Right lobe of liver (tissue), 6 donors: ENCODE measurements around the gene PRDM16. TPM values are rescaled to one million over a fixed set of nuclear protein-coding genes. Genes with fewer than 3 reads are reported as not detected.

Source experiments
- ATAC-seq, 4 donors: fragments of 200-7000 bp; cut with Tn5 transposase; one replicate each; pipeline ENCODE4 v1.9.1; 2020; ENCODE audit warnings: mild to moderate bottlenecking in 4 of 4, moderate library complexity in 4 of 4
- DNase-seq, 3 donors: peaks; one replicate each; pipeline ENCODE4 v3.0.0-alpha.2; 2020
- H3K27ac ChIP-seq, 3 donors: fragments of 200-600 bp; one replicate each; pipeline ENCODE4 v1.8.0; 2022
- H3K27me3 ChIP-seq, 2 donors: fragments of 200-600 bp; one replicate each; pipeline ENCODE4 v1.8.0; 2022
- H3K36me3 ChIP-seq, 4 donors: fragments of 200-600 bp; sonication (generic) in 1 of 4; one replicate each; pipeline versions ENCODE4 v1.5.1 to v1.8.0; 2017 to 2022; ENCODE audit warnings: control low read depth in 1 of 4
- H3K4me1 ChIP-seq, 4 donors: fragments of 200-600 bp; sonication (generic) in 1 of 4; one replicate each; pipeline versions ENCODE4 v1.5.1 to v1.8.0; 2017 to 2022; ENCODE audit warnings: control low read depth in 1 of 4
- H3K4me3 ChIP-seq, 3 donors: fragments of 200-600 bp; one replicate each; pipeline ENCODE4 v1.8.0; 2022
- H3K9me3 ChIP-seq, 4 donors: fragments of 200-600 bp; sonication (generic) in 1 of 4; one replicate each; pipeline versions ENCODE4 v1.5.1 to v1.8.0; 2017 to 2022; ENCODE audit warnings: control low read depth in 1 of 4
- POLR2A ChIP-seq: fragments of 450-650 bp; IDR thresholded peaks from one replicate; pipeline ENCODE4 v1.6.1; 2017; ENCODE audit warnings: antibody characterized with exemption, mild to moderate bottlenecking
- WGBS: methylation state at CpG from one replicate; pipeline ENCODE4 v1.1.6; 2018; ENCODE audit warnings: low coverage, low lambda C conversion rate; ENCODE audit not compliant: insufficient coverage; ENCODE audit errors: missing lambda C conversion rate; 5-methylcytosine and 5-hydroxymethylcytosine counted together
- intact Hi-C, 2 donors: fragments of 100-400 bp; cut with DNase I; formaldehyde crosslinking; loops; one replicate each; pipeline versions ENCODE4 v1.11.2 to v1.14.1; 2022
- total RNA-seq, 6 experiments: library from RNA; depleted of rRNA in 2 of 6; stranded (reverse); fragments of >200 nt in 2 of 6; fragmentation: NEBNext Ultra II Directional in 3 of 6; extraction: Animal tissue kit (Norgen Biotek cat#: 25700) in 3 of 6; gene quantifications; one replicate each; pipeline versions ENCODE4 v1.1.0 to v1.2.4, GENCODE V29; 2016 to 2023
- TF ChIP-seq, protein P1 (sequence below), 4 donors: fragments of 200-600 bp in 3 of 4; fragments of 450-650 bp in 1 of 4; IDR thresholded peaks; one replicate each; pipeline versions ENCODE4 v1.5.1 to v1.8.0; 2016 to 2022; ENCODE audit warnings: antibody characterized with exemption in 4 of 4, mild to moderate bottlenecking in 2 of 4
- donor health status: DM: no; HTN: yes; CAD: no.
- donor health status: DM: no; HTN: no; CAD: no.
- donor health status: DM: no; HTN: no; CAD: no.
- donor health status: DM: no; HTN: yes; CAD: no.
- donor health status: DM: no; HTN: yes; CAD: no.

The PRDM16 gene
- total RNA-seq, 6 experiments from 2014 or later: 0.06 to 0.75 (median 0.28) TPM

DNA sequence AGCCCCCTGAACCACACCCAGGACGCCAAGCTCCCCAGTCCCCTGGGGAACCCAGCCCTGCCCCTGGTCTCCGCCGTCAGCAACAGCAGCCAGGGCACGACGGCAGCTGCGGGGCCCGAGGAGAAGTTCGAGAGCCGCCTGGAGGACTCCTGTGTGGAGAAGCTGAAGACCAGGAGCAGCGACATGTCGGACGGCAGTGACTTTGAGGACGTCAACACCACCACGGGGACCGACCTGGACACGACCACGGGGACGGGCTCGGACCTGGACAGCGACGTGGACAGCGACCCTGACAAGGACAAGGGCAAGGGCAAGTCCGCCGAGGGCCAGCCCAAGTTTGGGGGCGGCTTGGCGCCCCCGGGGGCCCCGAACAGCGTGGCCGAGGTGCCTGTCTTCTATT is 342.8 kb downstream of the PRDM16 start:
- TF ChIP-seq, protein P1, sequence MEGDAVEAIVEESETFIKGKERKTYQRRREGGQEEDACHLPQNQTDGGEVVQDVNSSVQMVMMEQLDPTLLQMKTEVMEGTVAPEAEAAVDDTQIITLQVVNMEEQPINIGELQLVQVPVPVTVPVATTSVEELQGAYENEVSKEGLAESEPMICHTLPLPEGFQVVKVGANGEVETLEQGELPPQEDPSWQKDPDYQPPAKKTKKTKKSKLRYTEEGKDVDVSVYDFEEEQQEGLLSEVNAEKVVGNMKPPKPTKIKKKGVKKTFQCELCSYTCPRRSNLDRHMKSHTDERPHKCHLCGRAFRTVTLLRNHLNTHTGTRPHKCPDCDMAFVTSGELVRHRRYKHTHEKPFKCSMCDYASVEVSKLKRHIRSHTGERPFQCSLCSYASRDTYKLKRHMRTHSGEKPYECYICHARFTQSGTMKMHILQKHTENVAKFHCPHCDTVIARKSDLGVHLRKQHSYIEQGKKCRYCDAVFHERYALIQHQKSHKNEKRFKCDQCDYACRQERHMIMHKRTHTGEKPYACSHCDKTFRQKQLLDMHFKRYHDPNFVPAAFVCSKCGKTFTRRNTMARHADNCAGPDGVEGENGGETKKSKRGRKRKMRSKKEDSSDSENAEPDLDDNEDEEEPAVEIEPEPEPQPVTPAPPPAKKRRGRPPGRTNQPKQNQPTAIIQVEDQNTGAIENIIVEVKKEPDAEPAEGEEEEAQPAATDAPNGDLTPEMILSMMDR (IDR thresholded peaks at IDR 0.05): no peak
- TF ChIP-seq POLR2A: no peak
- intact Hi-C loops: loop anchor here in 1 of 2 donors (5.0 kb wide), 1 partner anchor 395 kb away; no protein-coding TSS in a partner anchor
- DNase-seq (no peak), ATAC-seq (no peak)
- no peak overlapping the region for H3K27ac ChIP-seq
- H3K27me3 ChIP-seq: no peaks in the 10 kb centered on the region
- no peaks in the 10 kb centered on the region for H3K36me3 ChIP-seq
- WGBS: 69% methylated on average over 21 of the region's 30 CpGs
- H3K9me3 ChIP-seq: no peaks in the 10 kb centered on the region
- H3K4me3 ChIP-seq: no peak overlapping the region
- no peaks in the 10 kb centered on the region for H3K4me1 ChIP-seq

DNA sequence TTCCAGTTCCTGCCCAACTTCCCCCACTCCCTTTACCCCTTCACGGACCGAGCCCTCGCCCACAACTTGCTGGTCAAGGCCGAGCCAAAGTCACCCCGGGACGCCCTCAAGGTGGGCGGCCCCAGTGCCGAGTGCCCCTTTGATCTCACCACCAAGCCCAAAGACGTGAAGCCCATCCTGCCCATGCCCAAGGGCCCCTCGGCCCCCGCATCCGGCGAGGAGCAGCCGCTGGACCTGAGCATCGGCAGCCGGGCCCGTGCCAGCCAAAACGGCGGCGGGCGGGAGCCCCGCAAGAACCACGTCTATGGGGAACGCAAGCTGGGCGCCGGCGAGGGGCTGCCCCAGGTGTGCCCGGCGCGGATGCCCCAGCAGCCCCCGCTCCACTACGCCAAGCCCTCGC is 343.4 kb downstream of the PRDM16 start:
- Histone ChIP-seq H3K27me3 (no peaks in the 10 kb centered on the region), H3K9me3 (no peaks in the 10 kb centered on the region), H3K4me3 (no peak overlapping the region), H3K4me1 (no peaks in the 10 kb centered on the region), H3K36me3 (no peaks in the 10 kb centered on the region), H3K27ac (no peak overlapping the region)
- TF ChIP-seq POLR2A: no peak
- TF ChIP-seq, protein P1 (IDR thresholded peaks at IDR 0.05): no peak
- ATAC-seq: no peak
- no peak for DNase-seq
- intact Hi-C loops: loop anchor here in 1 of 2 donors (5.0 kb wide), 1 partner anchor 395 kb away; no protein-coding TSS in a partner anchor
- WGBS: no CpG with 5 or more reads among the region's 33 CpGs

DNA sequence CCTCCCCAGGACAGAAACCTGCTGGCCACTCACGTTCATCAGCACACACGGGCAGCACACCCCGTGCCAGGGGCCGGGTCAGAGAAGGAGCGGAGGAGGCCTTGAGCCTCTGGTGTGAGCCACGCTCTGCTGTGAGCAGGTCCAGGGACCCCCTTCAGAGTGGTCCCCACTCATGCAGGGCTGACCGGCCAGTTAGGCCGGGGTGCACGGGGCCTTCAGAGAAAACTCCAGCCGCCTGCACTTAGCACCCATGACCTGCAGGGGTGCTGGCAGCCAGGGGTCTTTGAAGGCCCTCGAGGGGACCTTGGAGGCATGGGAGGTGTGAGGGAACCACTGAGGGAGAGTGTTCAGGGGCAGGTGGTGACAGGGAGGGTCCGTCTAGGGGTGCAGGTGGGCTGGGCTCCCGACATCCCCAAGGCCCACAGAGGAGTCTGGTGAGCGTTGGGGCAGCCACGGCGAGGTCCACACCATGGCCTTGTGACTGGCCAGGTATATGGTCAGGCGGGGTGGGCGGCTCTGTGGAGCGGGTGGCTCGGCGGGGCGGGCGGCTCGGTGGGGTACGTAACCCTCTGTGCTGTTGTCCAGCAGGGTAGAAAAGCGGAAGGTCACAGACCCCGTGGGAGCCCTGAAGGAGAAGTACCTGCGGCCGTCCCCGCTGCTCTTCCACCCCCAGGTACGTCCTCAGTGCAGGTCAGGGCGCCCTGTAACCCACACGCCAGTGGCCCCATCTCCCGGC is 345.1 kb downstream of the PRDM16 start:
- 75% methylated on average over 8 of the region's 34 CpGs for WGBS
- TF ChIP-seq, protein P1 (IDR thresholded peaks at IDR 0.05): no peak
- no peaks in the 10 kb centered on the region for H3K4me1 ChIP-seq

DNA sequence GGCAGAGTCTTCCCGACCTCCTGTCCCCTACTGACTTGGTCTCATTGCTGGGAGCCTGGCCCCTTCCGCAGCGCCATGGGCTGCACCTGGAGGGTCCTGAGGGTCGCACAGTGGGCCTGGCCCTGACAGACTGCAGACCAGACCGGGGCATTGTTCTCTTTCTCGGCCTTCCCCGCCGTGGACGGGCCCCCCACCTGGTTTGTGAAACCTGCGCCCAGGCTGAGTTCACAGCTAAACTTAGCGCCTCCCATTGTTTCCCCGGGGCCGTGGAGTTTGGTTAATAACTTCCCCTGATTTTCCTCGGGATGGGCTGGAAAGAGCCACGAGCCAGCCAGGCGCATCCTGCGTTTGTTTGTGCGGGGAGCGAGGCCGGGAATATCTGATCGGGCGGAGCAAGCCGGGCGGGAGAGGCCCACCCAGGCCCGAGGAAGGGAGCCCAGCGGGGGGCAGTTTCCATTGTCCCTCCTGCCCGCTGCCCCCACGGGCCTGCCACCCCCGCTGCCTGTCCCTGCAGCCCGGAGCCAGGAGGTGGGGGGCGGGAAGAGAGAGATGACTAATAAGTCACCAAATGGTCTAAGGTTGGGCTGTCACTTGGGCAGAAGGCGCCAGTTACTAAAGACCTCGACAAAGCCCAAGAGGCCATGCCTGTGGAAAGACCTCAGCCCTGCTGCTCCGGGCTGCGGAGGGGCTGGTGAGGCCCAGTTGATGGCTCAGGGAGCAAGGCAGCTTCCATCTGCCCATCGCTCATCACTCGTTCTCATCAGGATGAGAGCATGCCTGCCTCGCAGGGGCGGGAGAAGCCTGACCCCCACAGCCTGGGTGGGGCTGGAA is 346.5 kb downstream of the PRDM16 start:
- DNase-seq (no peak), ATAC-seq (no peak)
- 63% methylated on average over 28 of the region's 39 CpGs for WGBS
- Histone ChIP-seq H3K36me3 (no peaks in the 10 kb centered on the region), H3K27me3 (no peaks in the 10 kb centered on the region), H3K4me3 (no peak overlapping the region), H3K27ac (no peak overlapping the region), H3K9me3 (no peaks in the 10 kb centered on the region), H3K4me1 (no peaks in the 10 kb centered on the region)
- intact Hi-C loops: no loop called here
- no peak for TF ChIP-seq POLR2A
- TF ChIP-seq, protein P1 (IDR thresholded peaks at IDR 0.05): no peak

More for the DNA sequence above, 345.1 kb downstream of the PRDM16 start:
- no peak for ATAC-seq
- H3K9me3 ChIP-seq: no peaks in the 10 kb centered on the region
- H3K36me3 ChIP-seq: no peaks in the 10 kb centered on the region
- intact Hi-C loops: loop anchor here in 1 of 2 donors (5.0 kb wide), 1 partner anchor 397 kb away; no protein-coding TSS in a partner anchor
- H3K4me3 ChIP-seq: no peak overlapping the region
- DNase-seq: no peak
- no peak overlapping the region for H3K27ac ChIP-seq
- H3K27me3 ChIP-seq: no peaks in the 10 kb centered on the region
